SK-N-SH (cell line): ENCODE data around the gene SPOCK3. TPM values are rescaled to one million over a fixed set of nuclear protein-coding genes. Genes with fewer than 3 reads are reported as not detected.

ENCODE experiments used
- CTCF ChIA-PET: fragments of 300-600, 350-600 bp; formaldehyde crosslinking; extraction: SDS; loops from one replicate; lab custom pipeline; 2021; lab: Yijun Ruan, JAX
- POLR2A ChIA-PET: fragments of 350-600 bp; sonication (Branson Sonifier 250); formaldehyde crosslinking; extraction: SDS; loops from one replicate; lab custom pipeline; 2020; ENCODE audit warnings: antibody characterized with exemption, inconsistent platforms; lab: Yijun Ruan, JAX
- DNase-seq: peaks from one replicate; pipeline ENCODE4 v3.0.0; 2012
- H2AFZ ChIP-seq: fragments of 200-600 bp; sonication (generic); 2 replicates; pipeline ENCODE4 v1.8.1; 2016; ENCODE audit warnings: antibody characterized with exemption, mild to moderate bottlenecking, low read depth
- H3F3A ChIP-seq: fragments of 200-600 bp; sonication (generic); replicated peaks from 2 replicates; pipeline ENCODE3; 2016; ENCODE audit warnings: antibody characterized with exemption, mild to moderate bottlenecking; ENCODE audit not compliant: insufficient read depth
- H3K27ac ChIP-seq, 2 experiments: fragments of 200-500 bp in 1 of 2; fragments of 200-600 bp in 1 of 2; sonication (Bioruptor generic) in 1 of 2; sonication (generic), shearing (Covaris generic) in 1 of 2; 2 replicates each; pipeline versions ENCODE4 v1.5.1 to v1.6.1; 2014 to 2016; ENCODE audit warnings: low read depth in 2 of 2, inconsistent platforms in 1 of 2, low read length in 1 of 2, mild to moderate bottlenecking in 1 of 2, mixed read lengths in 1 of 2
- H3K27me3 ChIP-seq: fragments of 200-600 bp; sonication (generic), shearing (Covaris generic); 2 replicates; pipeline ENCODE4 v1.6.1; 2016; ENCODE audit warnings: mixed run types; ENCODE audit not compliant: insufficient read depth
- H3K36me3 ChIP-seq, 2 experiments: fragments of 200-500 bp in 1 of 2; fragments of 200-600 bp in 1 of 2; sonication (Bioruptor generic) in 1 of 2; sonication (generic) in 1 of 2; replicated peaks in 1 of 2; 2 replicates each; pipeline versions ENCODE3 to v1.5.1; 2014 to 2016; ENCODE audit warnings: low read length in 1 of 2, mild to moderate bottlenecking in 1 of 2; ENCODE audit not compliant: insufficient read depth in 2 of 2, control insufficient read depth in 1 of 2
- H3K4me1 ChIP-seq, 2 experiments: fragments of 200-500 bp in 1 of 2; fragments of 200-600 bp in 1 of 2; sonication (Bioruptor generic) in 1 of 2; sonication (generic), shearing (Covaris generic) in 1 of 2; 2 replicates each; pipeline versions ENCODE4 v1.5.1 to v1.6.1; 2014 to 2016; ENCODE audit warnings: low read depth in 1 of 2, low read length in 1 of 2, mixed run types in 1 of 2; ENCODE audit not compliant: insufficient read depth in 2 of 2, control insufficient read depth in 1 of 2
- H3K4me2 ChIP-seq: fragments of 200-600 bp; sonication (generic), shearing (Covaris generic); 2 replicates; pipeline ENCODE4 v1.6.1; 2017; ENCODE audit warnings: mixed run types
- H3K4me3 ChIP-seq, 2 experiments: fragments of 200-500 bp in 1 of 2; fragments of 200-600 bp in 1 of 2; sonication (Bioruptor generic) in 1 of 2; sonication (generic), shearing (Covaris generic) in 1 of 2; 2 replicates each; pipeline versions ENCODE4 v1.5.1 to v1.8.1; 2014 to 2016; ENCODE audit warnings: low read depth in 2 of 2, inconsistent platforms in 1 of 2, low read length in 1 of 2, mild to moderate bottlenecking in 1 of 2, mixed read lengths in 1 of 2, moderate library complexity in 1 of 2
- H3K79me2 ChIP-seq: fragments of 200-600 bp; sonication (generic); 2 replicates; pipeline ENCODE4 v1.8.1; 2017; ENCODE audit warnings: mild to moderate bottlenecking; ENCODE audit not compliant: insufficient read depth
- H3K9ac ChIP-seq: fragments of 200-600 bp; sonication (generic); 2 replicates; pipeline ENCODE4 v1.6.1; 2017; ENCODE audit warnings: mixed run types
- H3K9me2 ChIP-seq: fragments of 200-600 bp; sonication (generic); 2 replicates; pipeline ENCODE4 v1.6.1; 2017; ENCODE audit warnings: mixed run types
- H3K9me3 ChIP-seq: fragments of 200-600 bp; sonication (generic); 2 replicates; pipeline ENCODE4 v1.6.1; 2017; ENCODE audit warnings: mixed run types, mild to moderate bottlenecking, moderate library complexity
- H4K20me1 ChIP-seq: fragments of 200-600 bp; sonication (generic); 2 replicates; pipeline ENCODE4 v1.6.1; 2017; ENCODE audit warnings: mild to moderate bottlenecking, mixed run types; ENCODE audit not compliant: insufficient read depth
- CTCF ChIP-seq: fragments of 200-600 bp; sonication (generic); IDR thresholded peaks from 2 replicates; pipeline ENCODE4 v1.6.1; 2017; ENCODE audit warnings: antibody characterized with exemption, mild to moderate bottlenecking, moderate library complexity
- EP300 ChIP-seq, 2 experiments: IDR thresholded peaks; 2 replicates each; pipeline versions ENCODE4 v1.4.0 to v1.6.1; 2012; ENCODE audit warnings: borderline replicate concordance in 1 of 2, low read depth in 1 of 2, low read length in 1 of 2
- EZH2phosphoT487 ChIP-seq: fragments of 200-600 bp; sonication (generic); IDR thresholded peaks from 2 replicates; pipeline ENCODE4 v1.6.1; 2017; ENCODE audit warnings: low read depth, mixed run types, mild to moderate bottlenecking, antibody characterized with exemption, moderate library complexity, borderline replicate concordance
- FOXM1 ChIP-seq: IDR thresholded peaks from 2 replicates; pipeline ENCODE4 v1.4.0; 2012; ENCODE audit warnings: low read depth, mild to moderate bottlenecking
- GATA2 ChIP-seq: sonication (generic); formaldehyde crosslinking; IDR thresholded peaks from 2 replicates; pipeline ENCODE4 v1.5.0; 2020; ENCODE audit warnings: mild to moderate bottlenecking, missing genetic modification reagents
- IRF3 ChIP-seq: fragments of 150-350 bp; IDR thresholded peaks from 2 replicates; pipeline ENCODE4 v1.6.1; 2016; ENCODE audit warnings: mild to moderate bottlenecking, low read depth, low read length
- JUND ChIP-seq: IDR thresholded peaks from 2 replicates; pipeline ENCODE4 v1.4.0; 2012
- MAX ChIP-seq: IDR thresholded peaks from 2 replicates; pipeline ENCODE4 v1.4.0; 2012; ENCODE audit warnings: low read depth
- NRF1 ChIP-seq: IDR thresholded peaks from 2 replicates; pipeline ENCODE4 v1.6.1; 2012; ENCODE audit warnings: low read depth, mild to moderate bottlenecking, low read length
- RCOR1 ChIP-seq: fragments of 150-350 bp; IDR thresholded peaks from 2 replicates; pipeline ENCODE4 v1.6.1; 2017; ENCODE audit warnings: antibody characterized with exemption, low read length
- RFX5 ChIP-seq: IDR thresholded peaks from 2 replicates; pipeline ENCODE4 v1.6.1; 2012; ENCODE audit warnings: mild to moderate bottlenecking, improper control_type of control experiment, low read length
- TAF1 ChIP-seq: IDR thresholded peaks from 2 replicates; pipeline ENCODE4 v1.6.1; 2012; ENCODE audit warnings: low read depth, mild to moderate bottlenecking, low read length, moderate library complexity, borderline replicate concordance
- TCF12 ChIP-seq: IDR thresholded peaks from 2 replicates; pipeline ENCODE4 v1.4.0; 2012
- TEAD4 ChIP-seq: IDR thresholded peaks from 2 replicates; pipeline ENCODE4 v1.4.0; 2012; ENCODE audit warnings: mild to moderate bottlenecking, borderline replicate concordance; ENCODE audit not compliant: insufficient read depth
- WGBS: methylation state at CpG from one replicate; pipeline ENCODE4 v1.1.6; 2017; ENCODE audit warnings: low lambda C conversion rate; 5-methylcytosine and 5-hydroxymethylcytosine counted together
- polyA plus RNA-seq, 3 experiments: library from polyadenylated mRNA; depleted of rRNA; stranded (reverse); fragments of >200 nt; gene quantifications; 2 replicates each; pipeline ENCODE4 v1.2.3, GENCODE V29; 2012
- TF ChIP-seq, protein P1 (sequence below): fragments of 150-350 bp; IDR thresholded peaks from 2 replicates; pipeline ENCODE4 v1.6.1; 2017; ENCODE audit warnings: antibody characterized with exemption, low read length, low read depth, borderline replicate concordance

SPOCK3 gene
- polyA plus RNA-seq, 1 of the 3 experiments (the other 2 are of a cell fraction) = not detected

GRCh38 chr4:167190379-167190778 is 43.9 kb downstream of the SPOCK3 start:
- no peaks in the 10 kb centered on the region for H3K4me1 ChIP-seq
- H3F3A ChIP-seq = no peaks in the 10 kb centered on the region
- H3K4me3 ChIP-seq = no peak overlapping the region
- DNase-seq = no peak
- no peaks in the 10 kb centered on the region for H3K79me2 ChIP-seq
- ChIA-PET CTCF (no interaction called here), POLR2A (no interaction called here)
- no peak for TF ChIP-seq TEAD4
- TF ChIP-seq TAF1 = no peak
- TF ChIP-seq EP300 (IDR thresholded peaks at IDR 0.05; ENCODE audit: borderline replicate concordance in 1 of 2, low read depth in 1 of 2, low read length in 1 of 2) = no peak
- TF ChIP-seq MAX = no peak
- TF ChIP-seq GATA2 (CRISPR knock-in tag) = no peak
- TF ChIP-seq, protein P1, sequence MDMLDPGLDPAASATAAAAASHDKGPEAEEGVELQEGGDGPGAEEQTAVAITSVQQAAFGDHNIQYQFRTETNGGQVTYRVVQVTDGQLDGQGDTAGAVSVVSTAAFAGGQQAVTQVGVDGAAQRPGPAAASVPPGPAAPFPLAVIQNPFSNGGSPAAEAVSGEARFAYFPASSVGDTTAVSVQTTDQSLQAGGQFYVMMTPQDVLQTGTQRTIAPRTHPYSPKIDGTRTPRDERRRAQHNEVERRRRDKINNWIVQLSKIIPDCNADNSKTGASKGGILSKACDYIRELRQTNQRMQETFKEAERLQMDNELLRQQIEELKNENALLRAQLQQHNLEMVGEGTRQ = no peak
- TF ChIP-seq NRF1 = no peak
- TF ChIP-seq IRF3 = no peak
- no peak for TF ChIP-seq RFX5
- no peak for TF ChIP-seq FOXM1
- TF ChIP-seq EZH2phosphoT487 = no peak
- TF ChIP-seq RCOR1 = no peak
- TF ChIP-seq CTCF = no peak
- no peak for TF ChIP-seq JUND
- TF ChIP-seq TCF12 = no peak
- H4K20me1 ChIP-seq = no peaks in the 10 kb centered on the region
- H3K9me3 ChIP-seq = no peaks in the 10 kb centered on the region
- no peak overlapping the region for H3K27ac ChIP-seq
- H3K9ac ChIP-seq = no peak overlapping the region
- no peaks in the 10 kb centered on the region for H3K36me3 ChIP-seq
- WGBS = 60% methylated on average over 2 of the region's 2 CpGs
- H3K9me2 ChIP-seq = no peaks in the 10 kb centered on the region
- H3K27me3 ChIP-seq = no peaks in the 10 kb centered on the region
- no peak overlapping the region for H3K4me2 ChIP-seq
- H2AFZ ChIP-seq = no peak overlapping the region

DNA sequence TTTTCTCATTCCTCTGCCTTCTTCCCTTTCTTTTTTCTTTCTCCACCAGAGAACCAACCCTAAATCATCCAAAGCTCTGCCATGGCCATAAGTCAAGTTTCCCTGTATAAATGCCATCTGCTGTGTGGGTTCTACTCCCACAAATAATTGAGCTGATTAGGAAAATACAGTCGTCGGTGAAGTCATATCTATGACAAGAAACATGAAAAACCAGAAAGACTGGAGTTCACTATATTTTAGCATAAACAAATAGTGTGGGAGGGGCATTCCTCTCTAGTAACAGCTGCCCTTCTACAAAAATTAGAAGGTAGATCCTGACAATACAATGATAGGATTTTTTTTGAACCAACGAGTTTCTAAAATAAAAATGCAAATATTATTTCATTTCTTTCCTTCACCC is 48.8 kb downstream of the SPOCK3 start:
- 23% methylated on average over 3 of the region's 3 CpGs for WGBS
- ChIA-PET CTCF (no interaction called here), POLR2A (no interaction called here)
- no peak for DNase-seq
- no peak overlapping the region for H3K4me2 ChIP-seq
- H3K79me2 ChIP-seq = no peaks in the 10 kb centered on the region
- H3K4me3 ChIP-seq = no peak overlapping the region
- no peaks in the 10 kb centered on the region for H3F3A ChIP-seq
- no peaks in the 10 kb centered on the region for H4K20me1 ChIP-seq
- H3K9ac ChIP-seq = no peak overlapping the region
- H3K36me3 ChIP-seq = no peaks in the 10 kb centered on the region
- H3K9me3 ChIP-seq = no peaks in the 10 kb centered on the region
- no peaks in the 10 kb centered on the region for H3K27me3 ChIP-seq
- H3K9me2 ChIP-seq = no peaks in the 10 kb centered on the region
- H2AFZ ChIP-seq = no peak overlapping the region
- H3K27ac ChIP-seq = no peak overlapping the region
- TF ChIP-seq GATA2 (CRISPR knock-in tag) = no peak
- no peak for TF ChIP-seq EZH2phosphoT487
- no peaks in the 10 kb centered on the region for H3K4me1 ChIP-seq
